Measurements from ENCODE around the gene TECRL. TPM values are rescaled to one million over a fixed set of nuclear protein-coding genes. Genes with fewer than 3 reads are reported as not detected.

The TECRL gene
- total and polyA plus RNA-seq, 2 of the 4 experiments (the other 2 are of a cell fraction), result not detected

DNA sequence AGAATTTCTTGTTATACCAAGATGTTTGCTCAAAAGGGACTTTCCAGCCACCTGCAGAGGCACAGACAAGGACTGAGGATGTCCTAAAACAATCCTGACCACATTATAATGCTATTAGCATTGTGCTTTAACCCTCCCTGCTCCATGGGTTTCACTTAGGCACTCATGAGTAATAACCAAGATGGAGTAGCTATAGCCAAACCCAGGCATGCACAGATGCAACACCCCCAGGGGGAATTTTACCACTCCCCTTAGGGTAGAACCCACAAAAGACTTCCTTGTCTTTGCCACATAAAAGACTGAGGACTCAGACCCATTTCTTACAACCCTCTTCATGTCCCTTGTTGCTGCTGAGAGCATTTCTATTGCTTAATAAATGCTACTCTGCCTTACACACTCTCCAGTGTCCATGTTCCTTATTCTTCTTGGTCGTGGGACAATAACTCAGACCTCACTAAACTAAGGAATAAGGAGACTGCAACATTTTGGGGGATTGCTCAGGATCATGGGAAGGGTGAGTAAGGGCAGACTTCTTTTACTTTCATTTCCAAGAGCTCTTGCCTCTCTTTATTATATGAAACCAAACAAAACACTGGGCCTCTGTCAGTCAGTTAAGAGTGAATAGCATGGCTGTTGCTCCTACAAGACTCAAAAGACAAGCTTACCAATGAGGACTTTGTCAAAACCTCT lies 103.5 kb downstream of the TECRL start:
- Histone ChIP-seq H2BK15ac (ENCODE audit: low read depth, low read length) (no peak overlapping the region), H2BK120ac (ENCODE audit: low read depth, low read length) (no peak overlapping the region), H4K8ac (ENCODE audit: low read depth in 2 of 2, low read length in 2 of 2) (no peak overlapping the region), H3K18ac (ENCODE audit: low read depth, low read length) (no peak overlapping the region), H2AFZ (replicated peaks; ENCODE audit: low read length, poor library complexity) (no peak overlapping the region), H3K27me3 (ENCODE audit: control insufficient read depth, insufficient read depth, low read length) (no peaks in the 10 kb centered on the region), H3K9me3 (ENCODE audit: control insufficient read depth, insufficient read depth, low read length) (peaks cover 6% of the 10 kb centered on the region), H3K27ac (ENCODE audit: insufficient read depth, low read length) (no peak overlapping the region), H3K4me2 (ENCODE audit: low read depth, low read length) (no peak overlapping the region), H3K9me1 (ENCODE audit: insufficient read depth, low read length) (no peaks in the 10 kb centered on the region), H2BK20ac (ENCODE audit: low read depth, low read length) (no peak overlapping the region), H3K56ac (ENCODE audit: extremely low read depth, insufficient read depth, low read length) (no peak overlapping the region), H2AK9ac (replicated peaks; ENCODE audit: low read depth, low read length, poor library complexity) (no peak overlapping the region), H3K14ac (replicated peaks; ENCODE audit: low read depth, low read length) (no peak overlapping the region), H3K79me1 (ENCODE audit: low read depth in 1 of 2, low read length in 2 of 2) (no peaks in the 10 kb centered on the region), H2BK5ac (ENCODE audit: low read depth, low read length, poor library complexity, severe bottlenecking) (no peak overlapping the region), H4K91ac (ENCODE audit: insufficient read depth, low read depth, low read length) (no peak overlapping the region), H3K4ac (ENCODE audit: low read depth, low read length) (no peak overlapping the region), H3K4me1 (ENCODE audit: control insufficient read depth, insufficient read depth, low read length) (no peaks in the 10 kb centered on the region), H4K20me1 (ENCODE audit: insufficient read depth, low read length) (no peaks in the 10 kb centered on the region), H3K36me3 (ENCODE audit: control insufficient read depth, insufficient read depth, low read length) (no peaks in the 10 kb centered on the region), H3K9ac (ENCODE audit: low read depth, low read length) (no peak overlapping the region), H3K4me3 (ENCODE audit: insufficient read depth, low read depth, low read length) (no peak overlapping the region), H2AK5ac (ENCODE audit: low read depth, low read length) (no peak overlapping the region), H4K5ac (ENCODE audit: low read depth, low read length) (no peak overlapping the region), H3K23ac (ENCODE audit: low read depth, low read length) (no peak overlapping the region)
- POLR2A ChIA-PET (ENCODE audit: unreplicated experiment), result no interaction called here
- dilution Hi-C loops (cut with HindIII; ENCODE audit: low sequenced_read_pairs, unreplicated experiment) (no loop called here), in situ Hi-C loops (cut with MboI; ENCODE audit: low sequenced_read_pairs) (no loop called here), intact Hi-C loops (cut with micrococcal nuclease) (loop anchor here (5.0 kb wide), 1 partner anchor 492 kb away; no protein-coding TSS in a partner anchor)
- ATAC-seq (ENCODE audit: low read depth) (no peak), DNase-seq (no peak)
- no TSS peak for BruUV-seq (replicated peaks)
- CTCF ChIA-PET, result no interaction called here
- no peak for TF ChIP-seq NFE2L2 (IDR thresholded peaks at IDR 0.05; ENCODE audit: low read depth, low read length)
- WGBS, 2 experiments (ENCODE audit: extremely low coverage in 2 of 2, insufficient read length in 1 of 2), result no CpG with 5 or more reads among the region's 1 CpG
